Measurements from ENCODE around the gene RCN1.

DNA sequence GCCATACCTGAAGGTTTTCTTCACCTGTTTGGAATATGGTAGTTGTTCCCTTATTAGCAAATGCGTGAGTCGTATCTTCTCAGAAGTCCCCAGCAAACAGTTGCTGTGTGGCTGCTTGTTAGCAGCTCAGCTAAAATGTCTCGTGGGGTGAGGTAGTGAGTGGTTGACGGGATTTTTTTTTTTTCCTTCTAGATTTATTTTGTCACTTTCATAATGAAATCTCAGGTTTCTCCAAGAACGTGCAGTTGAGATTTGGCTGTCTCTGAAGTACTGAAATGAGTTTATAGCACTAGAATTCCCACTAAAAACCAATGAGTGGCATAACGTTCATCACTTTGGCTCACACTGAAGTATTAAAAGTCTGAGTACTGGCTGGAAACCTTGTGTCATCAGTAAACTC lies 16.8 kb downstream of the RCN1 start:
- TF ChIP-seq, protein P1, sequence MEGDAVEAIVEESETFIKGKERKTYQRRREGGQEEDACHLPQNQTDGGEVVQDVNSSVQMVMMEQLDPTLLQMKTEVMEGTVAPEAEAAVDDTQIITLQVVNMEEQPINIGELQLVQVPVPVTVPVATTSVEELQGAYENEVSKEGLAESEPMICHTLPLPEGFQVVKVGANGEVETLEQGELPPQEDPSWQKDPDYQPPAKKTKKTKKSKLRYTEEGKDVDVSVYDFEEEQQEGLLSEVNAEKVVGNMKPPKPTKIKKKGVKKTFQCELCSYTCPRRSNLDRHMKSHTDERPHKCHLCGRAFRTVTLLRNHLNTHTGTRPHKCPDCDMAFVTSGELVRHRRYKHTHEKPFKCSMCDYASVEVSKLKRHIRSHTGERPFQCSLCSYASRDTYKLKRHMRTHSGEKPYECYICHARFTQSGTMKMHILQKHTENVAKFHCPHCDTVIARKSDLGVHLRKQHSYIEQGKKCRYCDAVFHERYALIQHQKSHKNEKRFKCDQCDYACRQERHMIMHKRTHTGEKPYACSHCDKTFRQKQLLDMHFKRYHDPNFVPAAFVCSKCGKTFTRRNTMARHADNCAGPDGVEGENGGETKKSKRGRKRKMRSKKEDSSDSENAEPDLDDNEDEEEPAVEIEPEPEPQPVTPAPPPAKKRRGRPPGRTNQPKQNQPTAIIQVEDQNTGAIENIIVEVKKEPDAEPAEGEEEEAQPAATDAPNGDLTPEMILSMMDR (conservative IDR thresholded peaks at IDR 0.05; ENCODE audit: low read depth, low read length), result no peak
- no peak for TF ChIP-seq EZH2 (IDR thresholded peaks at IDR 0.05; ENCODE audit: borderline replicate concordance, low read depth, low read length, poor library complexity, severe bottlenecking)
